HG03025 (cell line): ENCODE measurements around the gene MKRN2.

ENCODE experiments used
- ATAC-seq: cut with Tn5 transposase; IDR thresholded peaks from one replicate; pipeline ENCODE4 v1.9.1; 2021; ENCODE audit warnings: mild to moderate bottlenecking, moderate library complexity; ENCODE audit not compliant: unreplicated experiment, low FRiP score

MKRN2 gene

GRCh38 chr3:12584083-12584482, 27.2 kb downstream of the MKRN2 start:
- no peak for ATAC-seq

GRCh38 chr3:12585181-12585580, 28.3 kb downstream of the MKRN2 start:
- ATAC-seq = no peak

DNA sequence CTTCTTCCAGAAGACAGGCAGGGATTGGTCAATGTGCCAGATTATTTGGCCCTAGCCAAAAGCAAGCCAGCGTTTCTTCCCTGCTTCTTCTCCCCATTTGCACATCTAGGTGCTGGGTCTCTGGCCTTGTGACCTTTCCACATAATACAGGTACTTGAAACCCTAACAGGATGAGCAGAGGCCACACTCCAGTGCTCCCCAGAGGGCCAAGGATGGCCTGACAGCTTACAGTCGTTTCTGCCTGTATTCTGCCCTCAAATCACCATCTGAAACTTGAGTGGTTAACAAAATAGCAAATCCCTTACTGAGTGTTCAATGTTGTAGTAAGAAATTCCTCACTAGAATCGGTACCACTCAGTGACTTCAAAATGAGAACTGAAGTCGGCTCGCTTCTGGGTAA, 29.1 kb downstream of the MKRN2 start:
- ATAC-seq = peak; percentile 51

DNA sequence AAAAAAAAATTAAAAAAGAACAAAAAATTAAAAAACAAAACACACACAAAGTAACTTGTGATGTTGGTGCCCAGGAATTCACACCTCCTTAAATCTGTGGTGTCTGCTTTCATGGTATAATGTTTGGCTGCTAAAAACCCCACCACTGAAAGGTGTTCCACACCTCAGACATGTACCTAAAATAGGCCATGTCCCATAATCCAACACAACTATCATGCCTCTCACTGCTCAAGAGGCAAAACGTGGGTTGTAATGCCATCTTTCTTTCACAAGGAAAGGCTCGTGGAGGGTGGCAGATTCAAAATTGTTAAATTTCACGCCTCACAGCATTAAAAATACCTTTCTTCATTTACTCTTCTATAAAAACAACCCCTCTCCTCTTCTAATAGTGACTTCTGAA, 29.5 kb downstream of the MKRN2 start:
- ATAC-seq = no peak

DNA sequence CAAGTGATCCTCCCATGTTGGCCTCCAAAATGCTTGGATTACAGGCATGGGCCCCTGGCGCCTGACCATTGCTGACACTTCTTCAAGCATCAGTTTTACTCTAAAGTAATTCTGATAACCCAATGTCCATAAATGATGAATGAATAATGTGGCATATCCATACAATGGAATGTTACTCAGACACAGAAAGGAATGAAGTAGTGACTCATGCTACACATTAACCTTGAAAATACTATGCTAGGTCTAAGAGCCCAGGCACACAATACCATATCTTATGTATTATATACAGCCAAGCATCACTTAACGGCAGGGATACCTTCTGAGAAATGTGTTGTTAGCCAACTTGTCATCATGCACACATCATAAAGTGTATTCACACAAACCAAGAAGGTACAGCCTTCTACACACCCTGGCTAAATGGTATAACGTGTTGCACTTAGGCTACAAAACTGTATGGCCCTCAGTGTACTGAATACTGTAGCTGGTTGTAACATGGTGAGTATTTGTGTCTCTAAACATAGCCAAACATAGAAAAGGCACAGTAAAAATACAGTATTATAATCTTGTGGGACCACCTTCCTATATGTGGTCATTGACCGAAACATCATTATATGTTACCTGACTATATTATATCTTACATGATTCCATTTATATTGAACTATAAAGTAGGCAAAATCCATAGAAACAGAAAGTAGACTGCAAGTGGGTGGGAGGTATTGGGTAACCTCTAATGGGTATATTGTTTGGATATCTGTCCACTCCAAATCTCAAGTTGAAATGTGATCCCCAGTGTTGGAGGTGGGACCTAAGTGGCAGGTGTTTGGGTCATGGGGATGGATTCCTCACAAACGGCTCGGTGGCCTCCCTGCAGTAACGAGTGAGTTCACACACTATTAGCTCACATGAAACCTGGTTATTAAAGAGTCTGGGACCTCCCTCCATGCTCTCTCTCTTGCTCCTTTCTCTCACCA, 31.4 kb downstream of the MKRN2 start:
- no peak for ATAC-seq

GRCh38 chr3:12590096-12590495, 33.2 kb downstream of the MKRN2 start:
- ATAC-seq = no peak

DNA sequence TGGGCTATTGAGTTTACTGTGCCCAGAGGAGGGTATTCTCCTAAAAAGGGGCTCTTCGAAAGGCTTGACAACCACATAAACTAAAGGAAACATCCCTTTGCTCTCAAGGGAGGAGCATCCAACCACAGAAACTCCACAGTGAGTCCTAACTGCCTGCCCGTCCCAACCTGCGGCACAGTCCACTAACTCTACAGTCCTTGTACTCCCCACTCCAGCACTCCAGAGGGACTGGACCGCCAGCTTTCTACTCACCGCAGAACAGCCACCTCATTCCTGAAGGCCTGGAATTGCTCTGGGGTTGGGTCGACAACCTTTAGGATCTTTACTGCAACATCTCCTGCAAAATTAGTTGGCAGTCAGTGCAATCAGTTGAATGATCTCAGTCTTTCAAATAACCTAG, 34.6 kb downstream of the MKRN2 start:
- no peak for ATAC-seq

DNA sequence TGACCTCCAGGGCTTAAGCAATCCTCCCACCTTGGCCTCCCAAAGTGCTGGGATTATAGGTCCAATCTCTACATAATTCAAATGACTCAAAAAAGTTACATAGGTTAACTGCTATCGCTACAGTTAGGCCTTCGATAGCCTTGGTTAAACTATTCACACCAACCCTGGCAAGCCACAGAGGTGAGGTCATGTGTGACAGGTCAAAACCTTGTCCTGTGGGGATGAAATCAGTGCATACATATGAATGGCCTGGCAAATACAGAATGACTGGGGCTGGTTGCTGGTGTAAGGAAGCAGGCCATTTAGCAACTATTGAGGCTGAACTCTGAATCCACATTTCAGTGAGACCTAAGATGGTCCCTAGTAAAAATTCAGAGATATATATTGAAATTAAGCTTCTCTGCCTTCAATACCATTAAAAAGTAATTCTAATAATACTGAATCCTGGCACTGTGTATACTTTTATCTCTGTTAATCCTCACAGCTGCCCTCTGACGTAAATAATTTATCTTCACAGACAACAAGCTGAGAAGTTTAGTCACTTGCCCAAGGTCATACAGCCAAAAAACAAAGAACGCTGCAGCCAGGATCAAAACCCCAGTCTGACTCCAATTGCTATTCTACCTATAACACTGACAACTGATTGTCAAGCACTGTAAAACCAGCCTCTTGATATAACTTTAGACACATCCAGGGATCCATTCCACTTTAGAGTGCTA, 35.3 kb downstream of the MKRN2 start:
- no peak for ATAC-seq

- ATAC-seq = no peak
Observed at GRCh38 chr3:12593473-12593872, 36.6 kb downstream of the MKRN2 start.

DNA sequence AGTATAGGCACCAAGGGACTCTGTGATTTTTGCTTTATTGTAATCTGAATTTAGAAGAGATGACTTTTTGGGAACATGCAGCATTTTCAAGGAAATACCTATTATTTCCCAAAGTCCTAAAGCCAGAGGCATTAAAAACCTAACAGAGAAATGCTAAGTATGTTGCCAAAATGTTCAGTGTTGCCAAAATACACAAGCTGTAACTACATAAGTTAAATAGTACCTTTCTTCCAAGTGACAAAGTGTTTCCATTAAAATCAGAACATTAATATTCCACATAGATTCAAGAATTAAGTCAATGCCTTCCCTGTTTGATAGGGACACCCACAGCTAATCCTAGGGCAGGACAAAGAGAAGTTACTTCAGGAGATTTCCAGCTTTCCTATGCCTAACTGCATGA, 42.0 kb downstream of the MKRN2 start:
- ATAC-seq = no peak

DNA sequence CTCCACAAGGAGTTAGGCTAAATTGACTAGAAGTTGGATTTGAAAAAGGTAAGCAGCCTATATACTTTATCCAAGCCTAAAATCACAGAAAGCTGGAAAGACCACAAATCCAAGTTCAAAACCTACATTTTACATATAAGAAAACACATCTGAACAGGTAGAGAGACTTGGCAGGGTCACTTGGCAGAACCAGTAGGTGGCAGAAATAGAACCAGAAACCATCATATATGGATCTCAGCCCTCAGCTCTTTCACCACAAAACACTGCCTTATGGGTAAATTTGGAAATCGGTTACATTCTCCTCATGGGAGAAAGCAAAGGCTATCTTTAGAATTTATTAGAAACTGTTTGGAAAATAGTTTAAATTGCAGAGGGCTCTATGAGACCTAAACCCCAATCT, 44.2 kb downstream of the MKRN2 start:
- no peak for ATAC-seq

DNA sequence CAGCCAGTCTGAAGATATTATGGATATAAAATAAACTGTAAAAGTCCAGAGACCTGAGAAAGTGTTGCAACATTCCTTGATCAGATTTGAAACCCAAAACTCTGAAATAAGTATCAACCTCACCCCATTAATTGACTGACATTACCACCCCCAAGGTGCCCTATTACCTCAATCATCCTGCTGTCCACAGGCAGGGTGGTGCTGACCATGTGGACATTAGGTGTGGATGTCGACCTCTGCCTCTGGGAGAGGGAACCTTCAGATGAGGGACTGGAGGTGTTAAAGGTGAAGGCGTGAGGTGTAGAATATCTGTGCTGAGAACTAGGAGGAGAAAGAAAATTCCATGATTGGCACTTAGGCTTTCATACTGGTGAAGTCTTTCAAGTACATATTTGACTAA, 47.1 kb downstream of the MKRN2 start:
- ATAC-seq = no peak

GRCh38 chr3:12608376-12608775, 51.5 kb downstream of the MKRN2 start:
- no peak for ATAC-seq

GRCh38 chr3:12611117-12611516, 54.2 kb downstream of the MKRN2 start:
- no peak for ATAC-seq

- ATAC-seq = no peak
Observed at GRCh38 chr3:12612514-12613226, 55.8 kb downstream of the MKRN2 start.

GRCh38 chr3:12613250-12613649, 56.4 kb downstream of the MKRN2 start:
- ATAC-seq = no peak

DNA sequence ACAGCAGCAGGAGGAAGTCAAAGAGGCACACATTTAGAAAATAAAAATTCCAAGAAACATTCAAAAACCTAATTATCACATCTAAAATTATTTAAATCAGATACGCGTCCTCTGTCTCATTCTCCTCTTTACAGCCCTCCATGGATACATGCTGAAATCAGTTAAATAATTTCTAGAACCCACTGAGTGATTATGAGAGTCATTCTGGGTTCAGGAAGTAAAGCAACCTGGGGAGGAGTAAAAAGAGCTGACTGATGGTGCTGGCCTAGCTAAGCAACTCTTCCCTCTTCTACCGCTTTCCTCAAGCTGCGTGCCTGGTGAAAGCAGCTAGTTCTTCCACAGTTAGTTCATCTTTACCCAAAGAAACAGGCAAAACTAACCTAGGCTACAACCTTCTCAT, 58.4 kb downstream of the MKRN2 start:
- ATAC-seq = no peak

DNA sequence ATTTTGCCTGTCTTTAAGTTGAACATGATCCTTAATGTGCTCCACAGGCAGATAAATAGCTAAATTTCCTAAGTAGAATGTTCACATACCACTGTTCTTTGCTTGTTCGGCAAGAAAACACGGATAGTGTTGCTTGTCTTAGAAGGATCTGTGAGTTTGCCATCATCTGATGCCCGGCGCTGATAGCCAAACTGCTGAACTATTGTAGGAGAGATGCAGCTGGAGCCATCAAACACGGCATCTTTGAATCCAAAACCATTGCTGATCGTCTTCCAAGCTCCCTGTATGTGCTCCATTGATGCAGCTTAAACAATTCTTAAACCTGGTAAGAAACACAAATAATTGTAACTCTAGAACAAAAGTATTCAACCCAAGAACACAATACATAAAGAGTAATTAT, 61.5 kb downstream of the MKRN2 start:
- ATAC-seq = no peak

DNA sequence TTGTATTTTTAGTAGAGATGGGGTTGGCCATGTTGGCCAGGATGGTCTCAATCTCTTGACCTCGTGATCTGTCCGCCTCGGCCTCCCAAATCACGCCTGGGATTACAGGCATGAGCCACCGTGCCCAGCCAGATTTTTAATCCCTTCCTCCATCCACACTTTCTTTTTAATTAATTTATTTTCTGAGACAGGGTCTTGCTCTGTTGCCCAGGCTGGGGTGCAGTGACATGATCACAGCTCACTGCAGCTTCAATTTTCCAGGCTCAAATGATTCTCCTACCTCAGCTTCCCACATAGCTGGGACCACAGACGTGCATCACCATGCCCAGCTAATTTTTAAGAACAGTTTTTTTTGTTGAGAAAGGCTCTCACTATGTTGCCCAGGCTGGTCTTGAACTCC, 63.4 kb downstream of the MKRN2 start:
- ATAC-seq = no peak

- ATAC-seq = no peak
Observed at GRCh38 chr3:12620729-12621128, 63.8 kb downstream of the MKRN2 start.

DNA sequence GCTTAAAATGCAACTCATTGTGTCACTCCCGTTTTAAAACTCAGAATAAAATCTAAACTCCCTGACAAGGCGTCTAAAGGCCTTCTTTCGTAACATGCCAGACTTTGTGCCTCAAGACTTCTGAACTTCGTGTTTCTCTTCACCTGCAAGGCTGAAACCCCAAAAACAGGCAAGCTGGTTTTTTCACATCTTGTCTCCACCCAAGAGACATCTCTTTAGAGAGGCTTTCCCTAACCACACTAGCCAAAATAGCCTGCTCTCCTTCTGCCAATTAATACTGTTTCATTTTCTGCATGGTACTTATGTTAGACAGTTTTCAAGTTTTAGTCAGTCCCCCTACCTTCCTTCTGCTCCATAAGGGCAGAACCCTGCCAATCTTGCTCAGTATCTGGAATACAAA, 65.4 kb downstream of the MKRN2 start:
- peak; percentile 42 for ATAC-seq
